ENCODE measurements around the gene NELFE. TPM values are rescaled to one million over a fixed set of nuclear protein-coding genes. Genes with fewer than 3 reads are reported as not detected.
A peak's percentile ranks its signal among the peaks of the same experiment; 100 is the strongest.

NELFE gene
- total and polyA plus RNA-seq, 2 of the 13 experiments (the other 11 are each of a cell fraction or from before 2014, with no cell fraction given) = 51.3 to 69.8 TPM

GRCh38 chr6:31958741-31959739, at the start of gene NELFE, which contains the start of gene SKIC2 (continued):
- peak; percentile 60; the same call in 1 of the 2 replicates for TF ChIP-seq KLF15 (CRISPR knock-in tag; IDR thresholded peaks at IDR 0.05; ENCODE audit: borderline replicate concordance)
- 0 out of 2 replicates have a peak, but pooled peaks have one; percentile 40 for TF ChIP-seq SRY (CRISPR knock-in tag; IDR thresholded peaks at IDR 0.05)
- TF ChIP-seq ETS1 (CRISPR knock-in tag; IDR thresholded peaks at IDR 0.05) = no peak
- TF ChIP-seq DDIT3 (CRISPR knock-in tag; IDR thresholded peaks at IDR 0.05) = 0 out of 2 replicates have a peak, but pooled peaks have one; percentile 14
- TF ChIP-seq BATF2 (CRISPR knock-in tag; IDR thresholded peaks at IDR 0.05) = no peak
- 0 out of 2 replicates have a peak, but pooled peaks have one; percentile 53 for TF ChIP-seq ZSCAN29 (CRISPR knock-in tag; conservative IDR thresholded peaks at IDR 0.05)
- TF ChIP-seq ZNF501 (CRISPR knock-in tag; IDR thresholded peaks at IDR 0.05) = peak; percentile 98
- peak; percentile 89 for TF ChIP-seq KMT2A (CRISPR knock-in tag; IDR thresholded peaks at IDR 0.05)
- TF ChIP-seq KDM1A (CRISPR knock-in tag; IDR thresholded peaks at IDR 0.05) = no peak; the same call in 1 of the 2 replicates
- TF ChIP-seq ZNF101 (CRISPR knock-in tag; IDR thresholded peaks at IDR 0.05; ENCODE audit: borderline replicate concordance, low read depth) = no peak
- no peak for TF ChIP-seq HOMEZ (CRISPR knock-in tag; IDR thresholded peaks at IDR 0.05; ENCODE audit: low read depth)
- TF ChIP-seq ZHX2 (IDR thresholded peaks at IDR 0.05; ENCODE audit: low read depth) = peak; percentile 98
- TF ChIP-seq ZHX2 (CRISPR knock-in tag; IDR thresholded peaks at IDR 0.05; ENCODE audit: borderline replicate concordance) = no peak
- TF ChIP-seq ZNF883 (CRISPR knock-in tag; IDR thresholded peaks at IDR 0.05; ENCODE audit: not compliant biosample characterization) = peak; percentile 54
- no peak for TF ChIP-seq NR3C1 (CRISPR knock-in tag; IDR thresholded peaks at IDR 0.05)
- no peak for TF ChIP-seq SMARCE1 (IDR thresholded peaks at IDR 0.05; ENCODE audit: borderline replicate concordance)
